Type B pancreatic cell (in vitro differentiated cells): ENCODE results near the gene IL9. TPM values are rescaled to one million over a fixed set of nuclear protein-coding genes. Genes with fewer than 3 reads are reported as not detected.

ENCODE experiments used
- DNase-seq: peaks from one replicate; pipeline ENCODE4 v3.0.0; 2021; ENCODE audit warnings: mixed read lengths; ENCODE audit not compliant: unreplicated experiment; ENCODE audit errors: extremely low spot score
- H3K27ac Mint-ChIP-seq: 2 replicates; pipeline ENCODE4 v1.8.0; 2021; ENCODE audit warnings: mild to moderate bottlenecking, mixed read lengths
- H3K27me3 Mint-ChIP-seq: 2 replicates; pipeline ENCODE4 v1.8.0; 2021; ENCODE audit warnings: mixed read lengths
- H3K36me3 Mint-ChIP-seq: 2 replicates; pipeline ENCODE4 v1.8.0; 2021; ENCODE audit warnings: mixed read lengths
- H3K4me1 Mint-ChIP-seq: one replicate; pipeline ENCODE4 v1.8.0; 2021; ENCODE audit warnings: mixed read lengths; ENCODE audit not compliant: unreplicated experiment
- H3K4me3 Mint-ChIP-seq: 2 replicates; pipeline ENCODE4 v1.8.0; 2021; ENCODE audit warnings: mild to moderate bottlenecking, mixed read lengths
- H3K9me3 Mint-ChIP-seq: 2 replicates; pipeline ENCODE4 v1.8.0; 2021; ENCODE audit warnings: mixed read lengths
- CTCF ChIP-seq: fragments of 200-600 bp; sonication (generic); conservative IDR thresholded peaks from 2 replicates; pipeline ENCODE4 v1.5.0; 2021; ENCODE audit warnings: antibody characterized with exemption, mild to moderate bottlenecking
- total RNA-seq: library from RNA; stranded (reverse); gene quantifications from 2 replicates; pipeline ENCODE4 v1.2.1, GENCODE V29; 2021; ENCODE audit warnings: low replicate concordance

The IL9 gene
- total RNA-seq, 1 donor from 2014 or later: not detected

GRCh38 chr5:135847976-135848375, 47.7 kb downstream of the IL9 start:
- Mint-ChIP-seq H3K4me3 (no peak overlapping the region), H3K9me3 (no peaks in the 10 kb centered on the region), H3K36me3 (no peaks in the 10 kb centered on the region), H3K4me1 (no peaks in the 10 kb centered on the region), H3K27me3 (peaks cover 8% of the 10 kb centered on the region), H3K27ac (no peak overlapping the region)
- DNase-seq: no peak
- TF ChIP-seq CTCF: no peak

GRCh38 chr5:135846311-135846710, 49.3 kb downstream of the IL9 start:
- no peak for TF ChIP-seq CTCF
- no peaks in the 10 kb centered on the region for H3K9me3 Mint-ChIP-seq
- peaks cover 14% of the 10 kb centered on the region for H3K27me3 Mint-ChIP-seq
- no peak overlapping the region for H3K27ac Mint-ChIP-seq
- no peak overlapping the region for H3K4me3 Mint-ChIP-seq
- H3K36me3 Mint-ChIP-seq: no peaks in the 10 kb centered on the region
- DNase-seq: no peak
- H3K4me1 Mint-ChIP-seq: no peaks in the 10 kb centered on the region

GRCh38 chr5:135843571-135844337, 51.9 kb downstream of the IL9 start:
- DNase-seq: no peak
- Mint-ChIP-seq H3K4me1 (no peaks in the 10 kb centered on the region), H3K36me3 (no peaks in the 10 kb centered on the region), H3K4me3 (no peak overlapping the region), H3K9me3 (peaks cover 7% of the 10 kb centered on the region), H3K27me3 (peaks cover 37% of the 10 kb centered on the region), H3K27ac (no peak overlapping the region)
- no peak for TF ChIP-seq CTCF

- H3K27me3 Mint-ChIP-seq: peaks cover 42% of the 10 kb centered on the region
- H3K4me3 Mint-ChIP-seq: no peak overlapping the region
- H3K36me3 Mint-ChIP-seq: peaks cover 5% of the 10 kb centered on the region
Measured at GRCh38 chr5:135842737-135843136, 52.9 kb downstream of the IL9 start.

More at GRCh38 chr5:135842737-135843136, 52.9 kb downstream of the IL9 start:
- Mint-ChIP-seq H3K4me1 (no peaks in the 10 kb centered on the region), H3K27ac (no peak overlapping the region), H3K9me3 (peaks cover 13% of the 10 kb centered on the region)
- no peak for TF ChIP-seq CTCF
- DNase-seq: no peak

Other genes with a start within 250 kb of the IL9 start
- 3.3 and 8.2 TPM in 2 replicates for gene SLC25A48, start 61.2 kb downstream of the IL9 start, total RNA-seq
- not detected in 2 replicates for gene LECT2, start 59.1 kb upstream of the IL9 start, total RNA-seq
- 71.4 and 302 TPM in 2 replicates for gene TGFBI, start 133.1 kb upstream of the IL9 start, total RNA-seq
- gene SMAD5, start 237.0 kb upstream of the IL9 start, total RNA-seq: 69.1 and 80.0 TPM in 2 replicates